ENCODE data around the gene GDPD3. TPM values are rescaled to one million over a fixed set of nuclear protein-coding genes. Genes with fewer than 3 reads are reported as not detected.

GDPD3 gene
- total and polyA plus RNA-seq, 2 of the 13 experiments (the other 11 are each of a cell fraction or from before 2014, with no cell fraction given): 18.7 to 20.6 TPM

DNA sequence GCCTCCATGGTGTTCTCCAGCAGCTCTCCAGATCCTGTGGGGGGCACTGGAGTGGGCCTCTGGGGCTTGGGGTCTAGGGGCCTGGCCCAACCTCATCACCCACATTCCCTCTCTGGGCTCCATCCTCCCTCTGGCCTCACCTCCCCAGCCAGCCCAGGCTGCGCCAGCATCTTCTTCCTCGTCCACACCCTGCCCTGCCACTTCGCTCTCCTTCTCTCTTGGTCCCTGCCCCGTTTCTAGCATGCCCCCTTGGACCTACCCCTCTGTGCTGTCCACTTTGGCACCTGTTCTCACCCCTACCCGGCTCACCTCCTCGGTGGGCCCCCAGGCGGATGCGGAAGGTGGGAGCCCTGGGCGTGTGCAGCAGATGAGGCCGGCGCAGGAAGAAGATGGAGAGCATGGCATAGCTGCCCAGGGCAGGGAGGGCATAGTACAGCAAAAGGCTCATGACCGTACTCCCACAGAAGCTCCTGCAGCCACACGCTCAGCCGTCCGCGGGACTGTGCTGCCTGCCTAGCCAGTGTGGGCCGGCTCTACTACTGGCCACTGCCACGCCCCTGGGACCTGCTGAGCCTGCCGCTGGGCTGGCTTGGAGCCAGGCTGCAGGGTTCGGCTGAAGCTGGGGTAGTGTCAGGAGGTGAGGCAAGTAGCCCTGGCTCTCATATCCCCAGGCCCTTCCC, at the start of gene GDPD3 (continued):
- no peak for TF ChIP-seq MAZ (IDR thresholded peaks at IDR 0.05; ENCODE audit: borderline replicate concordance, low read depth, low read length)
- peak; percentile 21; the same call in 1 of the 2 replicates for TF ChIP-seq MAZ (CRISPR knock-in tag; IDR thresholded peaks at IDR 0.05; ENCODE audit: low read depth)
- TF ChIP-seq, protein P1, sequence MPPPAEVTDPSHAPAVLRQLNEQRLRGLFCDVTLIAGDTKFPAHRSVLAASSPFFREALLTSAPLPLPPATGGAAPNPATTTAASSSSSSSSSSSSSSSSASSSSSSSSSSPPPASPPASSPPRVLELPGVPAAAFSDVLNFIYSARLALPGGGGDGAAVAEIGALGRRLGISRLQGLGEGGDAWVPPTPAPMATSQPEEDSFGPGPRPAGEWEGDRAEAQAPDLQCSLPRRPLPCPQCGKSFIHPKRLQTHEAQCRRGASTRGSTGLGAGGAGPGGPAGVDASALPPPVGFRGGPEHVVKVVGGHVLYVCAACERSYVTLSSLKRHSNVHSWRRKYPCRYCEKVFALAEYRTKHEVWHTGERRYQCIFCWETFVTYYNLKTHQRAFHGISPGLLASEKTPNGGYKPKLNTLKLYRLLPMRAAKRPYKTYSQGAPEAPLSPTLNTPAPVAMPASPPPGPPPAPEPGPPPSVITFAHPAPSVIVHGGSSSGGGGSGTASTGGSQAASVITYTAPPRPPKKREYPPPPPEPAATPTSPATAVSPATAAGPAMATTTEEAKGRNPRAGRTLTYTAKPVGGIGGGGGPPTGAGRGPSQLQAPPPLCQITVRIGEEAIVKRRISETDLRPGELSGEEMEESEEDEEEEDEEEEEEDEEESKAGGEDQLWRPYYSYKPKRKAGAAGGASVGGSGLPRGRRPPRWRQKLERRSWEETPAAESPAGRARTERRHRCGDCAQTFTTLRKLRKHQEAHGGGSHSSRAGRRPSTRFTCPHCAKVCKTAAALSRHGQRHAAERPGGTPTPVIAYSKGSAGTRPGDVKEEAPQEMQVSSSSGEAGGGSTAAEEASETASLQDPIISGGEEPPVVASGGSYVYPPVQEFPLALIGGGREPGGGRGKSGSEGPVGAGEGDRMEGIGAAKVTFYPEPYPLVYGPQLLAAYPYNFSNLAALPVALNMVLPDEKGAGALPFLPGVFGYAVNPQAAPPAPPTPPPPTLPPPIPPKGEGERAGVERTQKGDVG (CRISPR knock-in tag; IDR thresholded peaks at IDR 0.05; ENCODE audit: borderline replicate concordance): peak; percentile 78; the same call in 1 of the 2 replicates
- TF ChIP-seq, protein P2, sequence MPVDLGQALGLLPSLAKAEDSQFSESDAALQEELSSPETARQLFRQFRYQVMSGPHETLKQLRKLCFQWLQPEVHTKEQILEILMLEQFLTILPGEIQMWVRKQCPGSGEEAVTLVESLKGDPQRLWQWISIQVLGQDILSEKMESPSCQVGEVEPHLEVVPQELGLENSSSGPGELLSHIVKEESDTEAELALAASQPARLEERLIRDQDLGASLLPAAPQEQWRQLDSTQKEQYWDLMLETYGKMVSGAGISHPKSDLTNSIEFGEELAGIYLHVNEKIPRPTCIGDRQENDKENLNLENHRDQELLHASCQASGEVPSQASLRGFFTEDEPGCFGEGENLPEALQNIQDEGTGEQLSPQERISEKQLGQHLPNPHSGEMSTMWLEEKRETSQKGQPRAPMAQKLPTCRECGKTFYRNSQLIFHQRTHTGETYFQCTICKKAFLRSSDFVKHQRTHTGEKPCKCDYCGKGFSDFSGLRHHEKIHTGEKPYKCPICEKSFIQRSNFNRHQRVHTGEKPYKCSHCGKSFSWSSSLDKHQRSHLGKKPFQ (CRISPR knock-in tag; IDR thresholded peaks at IDR 0.05; ENCODE audit: insufficient replicate concordance): no peak
- TF ChIP-seq, protein P3, sequence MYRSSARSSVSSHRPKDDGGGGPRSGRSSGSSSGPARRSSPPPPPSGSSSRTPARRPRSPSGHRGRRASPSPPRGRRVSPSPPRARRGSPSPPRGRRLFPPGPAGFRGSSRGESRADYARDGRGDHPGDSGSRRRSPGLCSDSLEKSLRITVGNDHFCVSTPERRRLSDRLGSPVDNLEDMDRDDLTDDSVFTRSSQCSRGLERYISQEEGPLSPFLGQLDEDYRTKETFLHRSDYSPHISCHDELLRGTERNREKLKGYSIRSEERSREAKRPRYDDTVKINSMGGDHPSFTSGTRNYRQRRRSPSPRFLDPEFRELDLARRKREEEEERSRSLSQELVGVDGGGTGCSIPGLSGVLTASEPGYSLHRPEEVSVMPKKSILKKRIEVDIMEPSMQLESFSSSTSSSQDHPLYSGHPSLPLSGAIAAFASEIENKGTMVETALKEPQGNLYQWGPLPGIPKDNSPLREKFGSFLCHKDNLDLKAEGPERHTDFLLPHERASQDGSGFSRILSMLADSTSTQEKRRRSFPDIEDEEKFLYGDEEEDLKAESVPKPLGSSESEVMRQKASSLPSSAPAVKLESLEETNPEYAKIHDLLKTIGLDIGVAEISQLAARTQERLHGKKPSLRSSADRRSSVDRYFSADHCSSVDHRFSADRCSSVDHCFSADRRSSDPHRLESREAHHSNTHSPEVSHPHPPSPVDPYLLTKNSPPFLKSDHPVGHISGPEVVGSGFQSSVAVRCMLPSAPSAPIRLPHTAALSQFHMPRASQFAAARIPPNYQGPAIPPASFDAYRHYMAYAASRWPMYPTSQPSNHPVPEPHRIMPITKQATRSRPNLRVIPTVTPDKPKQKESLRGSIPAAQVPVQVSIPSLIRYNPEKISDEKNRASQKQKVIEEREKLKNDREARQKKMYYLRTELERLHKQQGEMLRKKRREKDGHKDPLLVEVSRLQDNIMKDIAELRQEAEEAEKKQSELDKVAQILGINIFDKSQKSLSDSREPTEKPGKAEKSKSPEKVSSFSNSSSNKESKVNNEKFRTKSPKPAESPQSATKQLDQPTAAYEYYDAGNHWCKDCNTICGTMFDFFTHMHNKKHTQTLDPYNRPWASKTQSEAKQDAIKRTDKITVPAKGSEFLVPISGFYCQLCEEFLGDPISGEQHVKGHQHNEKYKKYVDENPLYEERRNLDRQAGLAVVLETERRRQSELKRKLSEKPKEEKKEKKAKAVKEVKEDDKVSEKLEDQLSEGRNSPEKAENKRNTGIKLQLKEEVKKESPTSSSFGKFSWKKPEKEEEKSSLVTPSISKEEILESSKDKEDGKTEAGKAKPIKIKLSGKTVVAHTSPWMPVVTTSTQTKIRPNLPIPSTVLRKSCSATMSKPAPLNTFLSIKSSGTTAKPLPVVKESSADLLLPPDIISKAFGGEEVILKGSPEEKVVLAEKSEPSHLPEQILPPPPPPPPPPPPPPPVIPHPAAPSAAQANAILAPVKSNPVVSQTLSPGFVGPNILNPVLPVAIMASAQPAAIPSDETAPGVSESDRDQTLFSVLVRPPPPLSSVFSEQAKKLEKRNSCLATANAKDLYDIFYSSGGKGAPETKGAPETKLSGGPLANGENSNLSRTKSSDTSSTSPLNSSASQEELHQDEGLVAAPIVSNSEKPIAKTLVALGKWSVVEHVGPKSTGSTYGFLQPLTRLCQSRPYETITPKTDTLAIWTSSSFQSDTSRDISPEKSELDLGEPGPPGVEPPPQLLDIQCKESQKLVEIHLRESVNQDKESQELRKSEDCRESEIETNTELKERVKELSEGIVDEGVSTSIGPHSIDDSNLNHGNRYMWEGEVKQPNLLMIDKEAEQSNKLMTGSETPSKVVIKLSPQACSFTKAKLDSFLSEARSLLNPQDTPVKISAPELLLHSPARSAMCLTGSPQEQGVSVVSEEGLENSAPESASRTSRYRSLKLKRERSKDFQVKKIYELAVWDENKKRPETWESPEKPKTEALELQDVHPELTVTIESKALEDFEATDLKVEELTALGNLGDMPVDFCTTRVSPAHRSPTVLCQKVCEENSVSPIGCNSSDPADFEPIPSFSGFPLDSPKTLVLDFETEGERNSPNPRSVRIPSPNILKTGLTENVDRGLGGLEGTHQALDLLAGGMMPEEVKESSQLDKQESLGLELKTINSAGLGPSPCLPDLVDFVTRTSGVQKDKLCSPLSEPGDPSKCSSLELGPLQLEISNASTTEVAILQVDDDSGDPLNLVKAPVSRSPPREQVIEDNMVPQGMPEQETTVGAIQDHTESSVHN (CRISPR knock-in tag; IDR thresholded peaks at IDR 0.05): no peak
- TF ChIP-seq EHMT2 (IDR thresholded peaks at IDR 0.05; ENCODE audit: borderline replicate concordance, low read depth, low read length): no peak
- TF ChIP-seq EED (CRISPR knock-in tag; IDR thresholded peaks at IDR 0.05): 0 out of 2 replicates have a peak, but pooled peaks have one; percentile 47
- TF ChIP-seq AKAP8 (CRISPR knock-in tag; IDR thresholded peaks at IDR 0.05): no peak
- peak; percentile 21; the same call in 1 of the 2 replicates for TF ChIP-seq SSRP1 (CRISPR knock-in tag; IDR thresholded peaks at IDR 0.05)
- peak; percentile 1; the same call in 1 of the 2 replicates for TF ChIP-seq ZBTB7A (CRISPR knock-in tag; IDR thresholded peaks at IDR 0.05)
- no peak for TF ChIP-seq BHLHE40 (IDR thresholded peaks at IDR 0.05; ENCODE audit: low read length)
- TF ChIP-seq ISX (CRISPR knock-in tag; conservative IDR thresholded peaks at IDR 0.05): no peak

Data from HepG2 (cell line).